PC-9 (cell line): Measurements from ENCODE around the gene OR6A2. TPM values are rescaled to one million over a fixed set of nuclear protein-coding genes. Genes with fewer than 3 reads are reported as not detected.

Experiments used
- BruUV-seq: library from RNA; stranded (reverse); fragments of 400-500 nt; replicated peaks from 2 replicates; lab custom pipeline; 2021; lab: Mats Ljungman, UMichigan
- CTCF ChIA-PET: fragments of 300-600 bp; sonication (Branson Sonifier 250); formaldehyde crosslinking; loops from one replicate; lab custom pipeline; 2022; ENCODE audit warnings: antibody characterized with exemption; lab: Charles Lee
- POLR2A ChIA-PET: fragments of 300-600 bp; sonication (Branson Sonifier 250); formaldehyde crosslinking; loops from one replicate; lab custom pipeline; 2022; ENCODE audit warnings: antibody characterized with exemption; ENCODE audit not compliant: unreplicated experiment; lab: Charles Lee
- DNase-seq, 2 experiments: peaks; one replicate each; pipeline versions ENCODE4 v3.0.0 to v3.0.0-alpha.2; 2015 to 2022; ENCODE audit warnings: mixed read lengths in 1 of 2
- H2AFZ ChIP-seq: fragments of 200-600 bp; sonication (generic); 2 replicates; pipeline ENCODE4 v1.8.1; 2017; ENCODE audit warnings: antibody characterized with exemption
- H3F3A ChIP-seq: fragments of 200-600 bp; sonication (generic); 2 replicates; pipeline ENCODE4 v1.8.1; 2017; ENCODE audit warnings: antibody characterized with exemption, mild to moderate bottlenecking, low read depth; ENCODE audit not compliant: insufficient read depth
- H3K27ac ChIP-seq: fragments of 200-600 bp; sonication (generic); 2 replicates; pipeline ENCODE4 v1.6.1; 2016; ENCODE audit warnings: mixed run types
- H3K27me3 ChIP-seq: fragments of 200-600 bp; sonication (generic); 2 replicates; pipeline ENCODE4 v1.6.1; 2016; ENCODE audit warnings: low read depth, mixed run types; ENCODE audit not compliant: insufficient read depth
- H3K36me3 ChIP-seq: fragments of 200-600 bp; sonication (generic); 2 replicates; pipeline ENCODE4 v1.6.1; 2016; ENCODE audit warnings: low read depth, mixed run types
- H3K4me1 ChIP-seq: fragments of 200-600 bp; sonication (generic); replicated peaks from 2 replicates; pipeline ENCODE4 v1.6.1; 2016; ENCODE audit warnings: mixed run types; ENCODE audit not compliant: insufficient read depth
- H3K4me2 ChIP-seq: fragments of 200-600 bp; sonication (generic); 2 replicates; pipeline ENCODE4 v1.6.1; 2017; ENCODE audit warnings: mixed run types
- H3K4me3 ChIP-seq: fragments of 200-600 bp; sonication (generic); 2 replicates; pipeline ENCODE4 v1.6.1; 2016; ENCODE audit warnings: mixed run types
- H3K79me2 ChIP-seq: fragments of 200-600 bp; sonication (generic); 2 replicates; pipeline ENCODE4 v1.6.1; 2017; ENCODE audit warnings: low read depth, mixed run types
- H3K9me2 ChIP-seq: fragments of 200-600 bp; sonication (generic); 2 replicates; pipeline ENCODE4 v1.8.1; 2017; ENCODE audit warnings: mild to moderate bottlenecking; ENCODE audit not compliant: insufficient read depth
- H3K9me3 ChIP-seq: fragments of 200-600 bp; sonication (generic); 2 replicates; pipeline ENCODE4 v1.8.1; 2016; ENCODE audit warnings: low read depth; ENCODE audit not compliant: insufficient read depth
- H4K20me1 ChIP-seq: fragments of 200-600 bp; sonication (generic); 2 replicates; pipeline ENCODE4 v1.8.1; 2017; ENCODE audit not compliant: insufficient read depth
- CTCF ChIP-seq: fragments of 200-600 bp; sonication (generic); conservative IDR thresholded peaks from 2 replicates; pipeline ENCODE4 v1.6.1; 2017; ENCODE audit warnings: mixed run types, antibody characterized with exemption, mild to moderate bottlenecking, moderate library complexity
- EZH2 ChIP-seq: fragments of 200-600 bp; sonication (generic); IDR thresholded peaks from 2 replicates; pipeline ENCODE4 v1.8.0; 2017; ENCODE audit warnings: antibody characterized with exemption, low read depth
- intact Hi-C: fragments of 100-400 bp; cut with micrococcal nuclease; formaldehyde crosslinking; loops from one replicate; pipeline ENCODE4 v1.10.0; 2022; ENCODE audit not compliant: unreplicated experiment
- total RNA-seq: library from RNA; stranded (reverse); gene quantifications from 2 replicates; pipeline ENCODE4 v1.2.3, GENCODE V29; 2021

The OR6A2 gene
- total RNA-seq, 1 experiment from 2014 or later: 0.48 TPM

GRCh38 chr11:6755953-6756347 is 43.5 kb downstream of the OR6A2 start:
- Histone ChIP-seq H2AFZ (no peak overlapping the region), H3K27ac (no peak overlapping the region), H3K9me3 (no peaks in the 10 kb centered on the region), H3K4me3 (no peak overlapping the region), H3K9me2 (no peaks in the 10 kb centered on the region), H3F3A (no peaks in the 10 kb centered on the region), H3K79me2 (no peaks in the 10 kb centered on the region), H3K4me1 (no peaks in the 10 kb centered on the region), H3K36me3 (no peaks in the 10 kb centered on the region), H3K4me2 (no peak overlapping the region), H3K27me3 (no peaks in the 10 kb centered on the region), H4K20me1 (no peaks in the 10 kb centered on the region)
- DNase-seq: no peak
- TF ChIP-seq CTCF: no peak
- no TSS peak for BruUV-seq
- intact Hi-C loops: loop anchor here (5.0 kb wide), 1 partner anchor 379 kb away; no protein-coding TSS in a partner anchor
- POLR2A ChIA-PET: no interaction called here
- CTCF ChIA-PET: no interaction called here

- Histone ChIP-seq H3K27ac (no peak overlapping the region), H3K4me1 (no peaks in the 10 kb centered on the region), H3K27me3 (no peaks in the 10 kb centered on the region), H3F3A (no peaks in the 10 kb centered on the region), H3K9me3 (no peaks in the 10 kb centered on the region), H3K36me3 (no peaks in the 10 kb centered on the region), H3K4me3 (no peak overlapping the region), H2AFZ (no peak overlapping the region), H3K4me2 (no peak overlapping the region), H3K79me2 (no peaks in the 10 kb centered on the region), H4K20me1 (no peaks in the 10 kb centered on the region), H3K9me2 (no peaks in the 10 kb centered on the region)
- intact Hi-C loops: loop anchor here (5.0 kb wide), 1 partner anchor 378 kb away; no protein-coding TSS in a partner anchor
- POLR2A ChIA-PET: no interaction called here
- BruUV-seq: no TSS peak
- CTCF ChIA-PET: no interaction called here
- DNase-seq: no peak
- no peak for TF ChIP-seq EZH2
- peak; percentile 72 for TF ChIP-seq CTCF
Observed at GRCh38 chr11:6755303-6755952, 44.1 kb downstream of the OR6A2 start.

- Histone ChIP-seq H3K9me3 (no peaks in the 10 kb centered on the region), H3K9me2 (no peaks in the 10 kb centered on the region), H3K27me3 (no peaks in the 10 kb centered on the region), H3F3A (no peaks in the 10 kb centered on the region), H3K4me1 (no peaks in the 10 kb centered on the region), H3K36me3 (no peaks in the 10 kb centered on the region), H3K4me2 (no peak overlapping the region), H3K27ac (no peak overlapping the region), H3K79me2 (no peaks in the 10 kb centered on the region), H2AFZ (no peak overlapping the region), H4K20me1 (no peaks in the 10 kb centered on the region), H3K4me3 (no peak overlapping the region)
- POLR2A ChIA-PET: interaction anchor here (0.7 kb wide), 1 partner anchor 244 kb away, joined by 5 read pairs; no protein-coding TSS in a partner anchor
- CTCF ChIA-PET: no interaction called here
- BruUV-seq: no TSS peak
- intact Hi-C loops: no loop called here
- no peak for TF ChIP-seq CTCF
- TF ChIP-seq EZH2: no peak
- no peak for DNase-seq
Observed at GRCh38 chr11:6747097-6747668, 52.3 kb downstream of the OR6A2 start.
